CD4-positive, CD25-positive, alpha-beta regulatory T cell (primary cell): ENCODE results near the gene MEP1A. TPM values are rescaled to one million over a fixed set of nuclear protein-coding genes. Genes with fewer than 3 reads are reported as not detected.
"Not testable (repeated sequence)": the region's sequence is repeated elsewhere in the genome, so short reads cannot be mapped to it uniquely, and the experiment has no call there.

Experiments used
- ATAC-seq, 2 donors: fragments of 150-1000 bp; cut with Tn5 transposase; one replicate each; pipeline ENCODE4 v1.10.0; 2021; ENCODE audit warnings: low read depth in 2 of 2, moderate number of reproducible peaks in 2 of 2, moderate library complexity in 1 of 2
- DNase-seq, 3 donors: peaks; one replicate each; pipeline versions ENCODE4 v3.0.0 to v3.0.0-alpha.2; 2012 to 2022; ENCODE audit warnings: mixed read lengths in 1 of 3
- H3K27ac ChIP-seq: one replicate; pipeline ENCODE4 v1.7.0; 2013; ENCODE audit warnings: mild to moderate bottlenecking, low read length; ENCODE audit not compliant: insufficient read depth, poor library complexity, severe bottlenecking
- H3K27me3 ChIP-seq: one replicate; pipeline ENCODE4 v1.7.0; 2013; ENCODE audit warnings: low read length; ENCODE audit not compliant: control insufficient read depth, insufficient read depth
- H3K36me3 ChIP-seq: one replicate; pipeline ENCODE4 v1.7.0; 2013; ENCODE audit warnings: mild to moderate bottlenecking, low read length, moderate library complexity; ENCODE audit not compliant: control insufficient read depth, insufficient read depth
- H3K4me1 ChIP-seq: 2 replicates; pipeline ENCODE4 v1.7.0; 2013; ENCODE audit warnings: mild to moderate bottlenecking, low read length; ENCODE audit not compliant: insufficient read depth, control insufficient read depth, poor library complexity, severe bottlenecking
- H3K4me3 ChIP-seq: one replicate; pipeline ENCODE4 v1.7.0; 2013; ENCODE audit warnings: low read depth, mild to moderate bottlenecking, low read length, moderate library complexity
- H3K9me3 ChIP-seq, 2 experiments: 1 replicate in 1 of 2; 2 replicates in 1 of 2; pipeline ENCODE4 v1.7.0; 2013; ENCODE audit warnings: low read length in 2 of 2, mild to moderate bottlenecking in 1 of 2, moderate library complexity in 1 of 2; ENCODE audit not compliant: control insufficient read depth in 2 of 2
- H3K27ac Mint-ChIP-seq, 3 donors: one replicate each; pipeline ENCODE4 v1.8.0; 2020 to 2022; ENCODE audit warnings: mild to moderate bottlenecking in 3 of 3, mixed read lengths in 3 of 3, moderate library complexity in 2 of 3
- H3K27me3 Mint-ChIP-seq: one replicate; pipeline ENCODE4 v1.8.0; 2022; ENCODE audit warnings: mild to moderate bottlenecking, mixed read lengths
- H3K36me3 Mint-ChIP-seq: one replicate; pipeline ENCODE4 v1.8.0; 2020; ENCODE audit warnings: mixed read lengths
- H3K4me1 Mint-ChIP-seq, 4 donors: one replicate each; pipeline ENCODE4 v1.8.0; 2020 to 2022; ENCODE audit warnings: mixed read lengths in 4 of 4, mild to moderate bottlenecking in 1 of 4
- H3K4me3 Mint-ChIP-seq, 4 donors: one replicate each; pipeline ENCODE4 v1.8.0; 2020 to 2022; ENCODE audit warnings: mild to moderate bottlenecking in 4 of 4, mixed read lengths in 4 of 4, moderate library complexity in 3 of 4
- H3K9me3 Mint-ChIP-seq, 7 donors: one replicate each; pipeline ENCODE4 v1.8.0; 2020 to 2022; ENCODE audit warnings: mixed read lengths in 7 of 7, mild to moderate bottlenecking in 3 of 7, moderate library complexity in 2 of 7
- polyA plus RNA-seq, 4 donors: library from polyadenylated mRNA; unstranded; fragments of 300-500 nt; fragmentation: Illumina TruSeq; gene quantifications; one replicate each; pipeline ENCODE4 v1.2.3, GENCODE V29; 2021
- total RNA-seq: library from RNA; stranded (reverse); gene quantifications from one replicate; pipeline ENCODE4 v1.2.3, GENCODE V29; 2022

MEP1A gene
- total and polyA plus RNA-seq, 5 donors from 2014 or later, result not detected

GRCh38 chr6:46751658-46752057 is 41.5 kb upstream of the MEP1A start:
- H3K27ac Mint-ChIP-seq, result no peak overlapping the region
- no peak for ATAC-seq

GRCh38 chr6:46755865-46756264 is 37.3 kb upstream of the MEP1A start:
- no peak for ATAC-seq
- Histone ChIP-seq H3K9me3 (no peaks in the 10 kb centered on the region), H3K27me3 (no peaks in the 10 kb centered on the region), H3K27ac (no peak overlapping the region), H3K4me1 (no peaks in the 10 kb centered on the region), H3K36me3 (no peaks in the 10 kb centered on the region), H3K4me3 (no peak overlapping the region)
- H3K27me3 Mint-ChIP-seq, result no peaks in the 10 kb centered on the region
- no peaks in the 10 kb centered on the region for H3K9me3 Mint-ChIP-seq
- DNase-seq, result no peak
- no peaks in the 10 kb centered on the region for H3K4me1 Mint-ChIP-seq
- no peak overlapping the region for H3K4me3 Mint-ChIP-seq
- no peaks in the 10 kb centered on the region for H3K36me3 Mint-ChIP-seq
- no peak overlapping the region for H3K27ac Mint-ChIP-seq

More at GRCh38 chr6:46751658-46752057, 41.5 kb upstream of the MEP1A start:
- no peak overlapping the region for H3K4me3 Mint-ChIP-seq
- no peaks in the 10 kb centered on the region for H3K36me3 ChIP-seq
- H3K9me3 Mint-ChIP-seq, result no peaks in the 10 kb centered on the region
- no peaks in the 10 kb centered on the region for H3K9me3 ChIP-seq
- no peak overlapping the region for H3K27ac ChIP-seq
- H3K36me3 Mint-ChIP-seq, result no peaks in the 10 kb centered on the region
- H3K4me1 ChIP-seq, result no peaks in the 10 kb centered on the region
- H3K4me1 Mint-ChIP-seq, result no peaks in the 10 kb centered on the region
- H3K27me3 ChIP-seq, result no peaks in the 10 kb centered on the region
- H3K27me3 Mint-ChIP-seq, result no peaks in the 10 kb centered on the region
- no peak overlapping the region for H3K4me3 ChIP-seq
- no peak for DNase-seq

- Mint-ChIP-seq H3K4me1 (no peaks in the 10 kb centered on the region), H3K27me3 (no peaks in the 10 kb centered on the region), H3K27ac (no peak overlapping the region), H3K36me3 (no peaks in the 10 kb centered on the region), H3K9me3 (no peaks in the 10 kb centered on the region), H3K4me3 (no peak overlapping the region)
- Histone ChIP-seq H3K27ac (no peak overlapping the region), H3K4me3 (no peak overlapping the region), H3K4me1 (no peaks in the 10 kb centered on the region), H3K27me3 (no peaks in the 10 kb centered on the region), H3K9me3 (no peaks in the 10 kb centered on the region), H3K36me3 (no peaks in the 10 kb centered on the region)
- DNase-seq, result no peak
- no peak for ATAC-seq
Observed at GRCh38 chr6:46756469-46757213, 36.5 kb upstream of the MEP1A start.

DNA sequence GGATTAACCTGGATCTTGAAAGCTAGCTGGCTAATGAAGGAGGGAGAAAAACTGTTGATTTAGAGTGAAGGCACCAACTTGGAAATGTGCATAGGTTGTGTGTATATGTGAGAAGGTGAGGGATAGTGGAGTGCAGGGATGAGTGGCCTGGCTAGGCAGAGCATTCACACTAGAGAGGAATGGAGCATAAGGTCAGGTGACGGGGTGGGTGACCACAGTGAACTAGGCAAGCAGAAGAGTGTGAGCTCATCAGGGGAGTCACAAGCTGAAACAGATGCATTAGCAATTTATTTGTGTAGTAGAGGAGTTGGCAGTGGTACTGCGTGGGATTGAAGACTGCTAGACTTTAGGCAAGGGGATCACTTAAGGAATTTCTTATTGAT is 36.0 kb upstream of the MEP1A start:
- no peaks in the 10 kb centered on the region for H3K36me3 ChIP-seq
- H3K27me3 ChIP-seq, result no peaks in the 10 kb centered on the region

GRCh38 chr6:46758960-46759753 is 34.0 kb upstream of the MEP1A start:
- Mint-ChIP-seq H3K27me3 (no peaks in the 10 kb centered on the region), H3K9me3 (peaks cover 0 to 4% (median 0%) of the 10 kb centered on the region in 7 donors), H3K4me3 (no peak overlapping the region), H3K4me1 (no peaks in the 10 kb centered on the region), H3K27ac (no peak overlapping the region), H3K36me3 (no peaks in the 10 kb centered on the region)
- Histone ChIP-seq H3K27ac (no peak overlapping the region), H3K36me3 (no peaks in the 10 kb centered on the region), H3K27me3 (no peaks in the 10 kb centered on the region), H3K4me1 (no peaks in the 10 kb centered on the region), H3K9me3 (no peaks in the 10 kb centered on the region), H3K4me3 (no peak overlapping the region)
- ATAC-seq (no peak), DNase-seq (no peak)

More for the DNA sequence above, 36.0 kb upstream of the MEP1A start:
- Mint-ChIP-seq H3K27me3 (no peaks in the 10 kb centered on the region), H3K4me3 (no peak overlapping the region), H3K4me1 (no peaks in the 10 kb centered on the region), H3K27ac (no peak overlapping the region), H3K36me3 (no peaks in the 10 kb centered on the region), H3K9me3 (no peaks in the 10 kb centered on the region)
- no peaks in the 10 kb centered on the region for H3K9me3 ChIP-seq
- H3K4me3 ChIP-seq, result no peak overlapping the region
- ATAC-seq, result no peak
- no peak overlapping the region for H3K27ac ChIP-seq
- no peaks in the 10 kb centered on the region for H3K4me1 ChIP-seq
- no peak for DNase-seq

DNA sequence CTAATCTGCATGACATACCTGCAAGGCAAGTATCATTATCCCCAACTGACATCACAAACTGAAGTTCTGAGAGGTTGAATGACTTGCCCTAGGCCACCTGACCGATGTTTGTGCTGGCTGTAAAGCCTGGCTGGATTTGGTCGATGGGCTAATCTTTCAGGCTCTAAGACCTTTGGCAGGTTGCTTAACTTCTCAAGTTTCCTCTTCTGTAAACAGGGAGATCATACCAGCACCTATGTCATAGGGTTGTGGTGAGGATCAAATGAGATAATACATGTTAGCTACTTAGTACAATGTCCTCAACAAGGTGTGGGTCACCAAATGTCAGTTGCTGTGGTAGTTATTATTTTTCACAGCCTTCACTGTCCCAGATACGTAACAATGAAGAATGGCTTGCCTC is 32.3 kb upstream of the MEP1A start:
- Mint-ChIP-seq H3K36me3 (no peaks in the 10 kb centered on the region), H3K27ac (no peak overlapping the region), H3K4me3 (no peak overlapping the region), H3K9me3 (peaks cover 0 to 5% (median 0%) of the 10 kb centered on the region in 7 donors), H3K4me1 (no peaks in the 10 kb centered on the region), H3K27me3 (no peaks in the 10 kb centered on the region)
- Histone ChIP-seq H3K4me3 (no peak overlapping the region), H3K27me3 (no peaks in the 10 kb centered on the region), H3K4me1 (no peaks in the 10 kb centered on the region), H3K9me3 (no peaks in the 10 kb centered on the region), H3K36me3 (no peaks in the 10 kb centered on the region), H3K27ac (no peak overlapping the region)
- DNase-seq (no peak), ATAC-seq (no peak)

- Mint-ChIP-seq H3K4me1 (no peaks in the 10 kb centered on the region), H3K36me3 (no peaks in the 10 kb centered on the region), H3K27ac (no peak overlapping the region), H3K27me3 (no peaks in the 10 kb centered on the region), H3K4me3 (no peak overlapping the region), H3K9me3 (peaks cover 0 to 7% (median 4%) of the 10 kb centered on the region in 7 donors)
- Histone ChIP-seq H3K4me1 (no peaks in the 10 kb centered on the region), H3K9me3 (no peaks in the 10 kb centered on the region), H3K27ac (no peak overlapping the region), H3K36me3 (no peaks in the 10 kb centered on the region), H3K4me3 (no peak overlapping the region), H3K27me3 (no peaks in the 10 kb centered on the region)
- no peak for ATAC-seq
- DNase-seq, result no peak
Observed at GRCh38 chr6:46763466-46763865, 29.7 kb upstream of the MEP1A start.

DNA sequence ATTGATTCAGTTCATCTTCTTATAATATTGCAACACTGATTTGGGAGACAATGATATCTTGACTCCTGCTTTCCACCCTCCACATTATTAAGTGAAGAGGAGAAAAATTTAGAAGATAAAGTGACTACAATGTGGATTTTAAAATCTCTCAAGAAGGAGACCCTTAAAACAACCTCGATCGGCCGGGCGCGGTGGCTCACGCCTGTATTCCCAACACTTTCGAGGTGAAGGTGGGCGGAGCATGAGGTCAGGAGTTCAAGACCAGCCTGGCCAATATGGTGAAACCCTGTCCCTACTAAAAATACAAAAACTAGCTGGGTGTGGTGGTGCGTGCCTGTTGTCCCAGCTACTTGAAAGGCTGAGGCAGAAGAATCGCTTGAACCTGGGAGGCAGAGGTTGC is 28.9 kb upstream of the MEP1A start:
- H3K27ac ChIP-seq, H3K4me1 ChIP-seq, H3K36me3 Mint-ChIP-seq, DNase-seq, H3K27me3 ChIP-seq, H3K27me3 Mint-ChIP-seq, H3K9me3 Mint-ChIP-seq, H3K4me1 Mint-ChIP-seq, ATAC-seq, H3K9me3 ChIP-seq, H3K36me3 ChIP-seq, H3K27ac Mint-ChIP-seq, H3K4me3 ChIP-seq, H3K4me3 Mint-ChIP-seq: not testable (repeated sequence)
